DMS79 treated with DMSO at 0.1 percent for 48 hours (cell line): ENCODE measurements around the gene EVA1C.
"Not testable (repeated sequence)": the region's sequence is repeated elsewhere in the genome, so short reads cannot be mapped to it uniquely, and the experiment has no call there.

Source experiments
- DNase-seq: peaks from one replicate; lab custom pipeline; 2025; lab: John Stamatoyannopoulos, UW

The EVA1C gene

GRCh38 chr21:32530809-32531208 lies 118.3 kb downstream of the EVA1C start:
- DNase-seq: not testable (repeated sequence)

GRCh38 chr21:32531561-32531960 lies 119.1 kb downstream of the EVA1C start:
- not testable (repeated sequence) for DNase-seq

- DNase-seq: no peak
These were observed 120.1 kb downstream of the EVA1C start for GRCh38 chr21:32532636-32533035.

- no peak for DNase-seq
These were observed 120.5 kb downstream of the EVA1C start for GRCh38 chr21:32533053-32533452.

GRCh38 chr21:32533611-32534010 lies 121.1 kb downstream of the EVA1C start:
- no peak for DNase-seq

GRCh38 chr21:32534113-32534512 lies 121.6 kb downstream of the EVA1C start:
- DNase-seq: no peak

- DNase-seq: no peak
These were observed 123.1 kb downstream of the EVA1C start for GRCh38 chr21:32535612-32536011.

GRCh38 chr21:32537569-32537881 lies 125.0 kb downstream of the EVA1C start:
- no peak for DNase-seq

- no peak for DNase-seq
These were observed 125.8 kb downstream of the EVA1C start for GRCh38 chr21:32538147-32538792.

GRCh38 chr21:32539378-32539777 lies 126.9 kb downstream of the EVA1C start:
- DNase-seq: no peak

- not testable (repeated sequence) for DNase-seq
These were observed 130.6 kb downstream of the EVA1C start for GRCh38 chr21:32543056-32543455.

- DNase-seq: no peak
These were observed 131.5 kb downstream of the EVA1C start for GRCh38 chr21:32543975-32544374.

GRCh38 chr21:32544697-32545096 lies 132.2 kb downstream of the EVA1C start:
- no peak for DNase-seq

GRCh38 chr21:32545948-32546441 lies 133.5 kb downstream of the EVA1C start:
- DNase-seq: no peak

GRCh38 chr21:32547018-32547417 lies 134.5 kb downstream of the EVA1C start:
- DNase-seq: no peak

- no peak for DNase-seq
These were observed 136.5 kb downstream of the EVA1C start for GRCh38 chr21:32548978-32549377.

- DNase-seq: no peak
These were observed 136.9 kb downstream of the EVA1C start for GRCh38 chr21:32549440-32549839.

GRCh38 chr21:32549886-32550285 lies 137.4 kb downstream of the EVA1C start:
- no peak for DNase-seq

GRCh38 chr21:32554832-32555638 lies 142.5 kb downstream of the EVA1C start:
- DNase-seq: no peak

- no peak for DNase-seq
These were observed 145.6 kb downstream of the EVA1C start for GRCh38 chr21:32558106-32558505.

- no peak for DNase-seq
These were observed 146.6 kb downstream of the EVA1C start for GRCh38 chr21:32559006-32559610.

GRCh38 chr21:32560896-32561295 lies 148.4 kb downstream of the EVA1C start:
- no peak for DNase-seq

- not testable (repeated sequence) for DNase-seq
These were observed 149.0 kb downstream of the EVA1C start for GRCh38 chr21:32561476-32561875.
